ENCODE measurements around the gene NSD1.

- TF ChIP-seq, protein P1, sequence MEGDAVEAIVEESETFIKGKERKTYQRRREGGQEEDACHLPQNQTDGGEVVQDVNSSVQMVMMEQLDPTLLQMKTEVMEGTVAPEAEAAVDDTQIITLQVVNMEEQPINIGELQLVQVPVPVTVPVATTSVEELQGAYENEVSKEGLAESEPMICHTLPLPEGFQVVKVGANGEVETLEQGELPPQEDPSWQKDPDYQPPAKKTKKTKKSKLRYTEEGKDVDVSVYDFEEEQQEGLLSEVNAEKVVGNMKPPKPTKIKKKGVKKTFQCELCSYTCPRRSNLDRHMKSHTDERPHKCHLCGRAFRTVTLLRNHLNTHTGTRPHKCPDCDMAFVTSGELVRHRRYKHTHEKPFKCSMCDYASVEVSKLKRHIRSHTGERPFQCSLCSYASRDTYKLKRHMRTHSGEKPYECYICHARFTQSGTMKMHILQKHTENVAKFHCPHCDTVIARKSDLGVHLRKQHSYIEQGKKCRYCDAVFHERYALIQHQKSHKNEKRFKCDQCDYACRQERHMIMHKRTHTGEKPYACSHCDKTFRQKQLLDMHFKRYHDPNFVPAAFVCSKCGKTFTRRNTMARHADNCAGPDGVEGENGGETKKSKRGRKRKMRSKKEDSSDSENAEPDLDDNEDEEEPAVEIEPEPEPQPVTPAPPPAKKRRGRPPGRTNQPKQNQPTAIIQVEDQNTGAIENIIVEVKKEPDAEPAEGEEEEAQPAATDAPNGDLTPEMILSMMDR (IDR thresholded peaks at IDR 0.05 in 4 of 5, conservative IDR thresholded peaks at IDR 0.05 in 1 of 5): no peak
- no peak for TF ChIP-seq POLR2A (IDR thresholded peaks at IDR 0.05)
These were observed 98.8 kb downstream of the NSD1 start for GRCh38 chr5:177232358-177232757.

All from gastrocnemius medialis (tissue), 4 donors.